Immature natural killer cell (primary cell): Measurements from ENCODE around the gene RSPH9. TPM values are rescaled to one million over a fixed set of nuclear protein-coding genes. Genes with fewer than 3 reads are reported as not detected.
"Not testable (repeated sequence)": the region's sequence is repeated elsewhere in the genome, so short reads cannot be mapped to it uniquely, and the experiment has no call there.

Source experiments
- DNase-seq, 3 donors: peaks; one replicate each; pipeline ENCODE4 v3.0.0; 2022; ENCODE audit warnings: mixed read lengths in 1 of 3
- H3K27ac Mint-ChIP-seq, 6 donors: one replicate each; pipeline ENCODE4 v1.8.0; 2020; ENCODE audit warnings: mixed read lengths in 6 of 6, mild to moderate bottlenecking in 5 of 6, inconsistent platforms in 4 of 6, moderate library complexity in 3 of 6
- H3K27me3 Mint-ChIP-seq, 3 donors: one replicate each; pipeline ENCODE4 v1.8.0; 2020 to 2021; ENCODE audit warnings: low read depth in 3 of 3, mild to moderate bottlenecking in 3 of 3, mixed read lengths in 3 of 3, moderate library complexity in 3 of 3, inconsistent platforms in 1 of 3
- H3K36me3 Mint-ChIP-seq, 3 donors: one replicate each; pipeline ENCODE4 v1.8.0; 2020; ENCODE audit warnings: mixed read lengths in 3 of 3, inconsistent platforms in 2 of 3, mild to moderate bottlenecking in 2 of 3
- H3K4me1 Mint-ChIP-seq, 2 donors: one replicate each; pipeline ENCODE4 v1.8.0; 2020; ENCODE audit warnings: inconsistent platforms in 2 of 2, mild to moderate bottlenecking in 2 of 2, mixed read lengths in 2 of 2, moderate library complexity in 1 of 2
- H3K4me3 Mint-ChIP-seq, 5 donors: one replicate each; pipeline ENCODE4 v1.8.0; 2020; ENCODE audit warnings: mild to moderate bottlenecking in 5 of 5, mixed read lengths in 5 of 5, inconsistent platforms in 3 of 5, moderate library complexity in 3 of 5
- H3K9me3 Mint-ChIP-seq, 6 donors: one replicate each; pipeline ENCODE4 v1.8.0; 2020; ENCODE audit warnings: mild to moderate bottlenecking in 6 of 6, mixed read lengths in 6 of 6, inconsistent platforms in 4 of 6, moderate library complexity in 3 of 6
- polyA plus RNA-seq, 3 donors: library from polyadenylated mRNA; unstranded; fragments of 300-500 nt; fragmentation: Illumina TruSeq; gene quantifications; one replicate each; pipeline ENCODE4 v1.2.3, GENCODE V29; 2021

RSPH9 gene
- polyA plus RNA-seq, 3 donors from 2014 or later = 0.55 to 0.86 (median 0.76) TPM

GRCh38 chr6:43695215-43695966, 50.6 kb downstream of the RSPH9 start:
- H3K9me3 Mint-ChIP-seq = no peaks in the 10 kb centered on the region
- no peaks in the 10 kb centered on the region for H3K4me1 Mint-ChIP-seq
- peaks cover 0 to 4% (median 0%) of the 10 kb centered on the region in 3 donors for H3K36me3 Mint-ChIP-seq
- no peak for DNase-seq
- no peak overlapping the region for H3K4me3 Mint-ChIP-seq
- H3K27ac Mint-ChIP-seq = no peak overlapping the region
- H3K27me3 Mint-ChIP-seq = peaks cover 3 to 13% (median 10%) of the 10 kb centered on the region in 3 donors

- Mint-ChIP-seq H3K27me3 (peaks cover 3 to 15% (median 10%) of the 10 kb centered on the region in 3 donors), H3K4me1 (no peaks in the 10 kb centered on the region), H3K36me3 (peaks cover 0 to 4% (median 0%) of the 10 kb centered on the region in 3 donors), H3K27ac (no peak overlapping the region), H3K9me3 (no peaks in the 10 kb centered on the region), H3K4me3 (no peak overlapping the region)
- no peak for DNase-seq
These were observed 51.1 kb downstream of the RSPH9 start for GRCh38 chr6:43695967-43696291.

- DNase-seq = no peak
- Mint-ChIP-seq H3K36me3 (peaks cover 0 to 4% (median 0%) of the 10 kb centered on the region in 3 donors), H3K4me3 (no peak overlapping the region), H3K27me3 (peaks cover 3 to 15% (median 11%) of the 10 kb centered on the region in 3 donors), H3K9me3 (no peaks in the 10 kb centered on the region), H3K4me1 (no peaks in the 10 kb centered on the region), H3K27ac (no peak overlapping the region)
These were observed 52.6 kb downstream of the RSPH9 start for GRCh38 chr6:43697421-43697820.

- no peak overlapping the region for H3K4me3 Mint-ChIP-seq
- H3K4me1 Mint-ChIP-seq = no peaks in the 10 kb centered on the region
- no peak overlapping the region for H3K27ac Mint-ChIP-seq
- DNase-seq = no peak
- peaks cover 3 to 18% (median 11%) of the 10 kb centered on the region in 3 donors for H3K27me3 Mint-ChIP-seq
- H3K36me3 Mint-ChIP-seq = peaks cover 0 to 4% (median 0%) of the 10 kb centered on the region in 3 donors
- no peaks in the 10 kb centered on the region for H3K9me3 Mint-ChIP-seq
These were observed 53.9 kb downstream of the RSPH9 start for GRCh38 chr6:43698584-43699349.

GRCh38 chr6:43699564-43700186, 54.8 kb downstream of the RSPH9 start:
- H3K36me3 Mint-ChIP-seq = no peaks in the 10 kb centered on the region
- H3K4me3 Mint-ChIP-seq = no peak overlapping the region
- no peaks in the 10 kb centered on the region for H3K9me3 Mint-ChIP-seq
- no peak overlapping the region for H3K27ac Mint-ChIP-seq
- DNase-seq = no peak
- no peaks in the 10 kb centered on the region for H3K4me1 Mint-ChIP-seq
- peaks cover 3 to 16% (median 11%) of the 10 kb centered on the region in 3 donors for H3K27me3 Mint-ChIP-seq

- not testable (repeated sequence) for DNase-seq, H3K9me3 Mint-ChIP-seq, H3K4me3 Mint-ChIP-seq
These were observed 56.2 kb downstream of the RSPH9 start for GRCh38 chr6:43700939-43701560.

GRCh38 chr6:43702171-43702533, 57.3 kb downstream of the RSPH9 start:
- no peak for DNase-seq
- H3K4me1 Mint-ChIP-seq = no peaks in the 10 kb centered on the region
- H3K36me3 Mint-ChIP-seq = no peaks in the 10 kb centered on the region
- no peak overlapping the region for H3K27ac Mint-ChIP-seq
- H3K9me3 Mint-ChIP-seq = no peaks in the 10 kb centered on the region
- H3K27me3 Mint-ChIP-seq = peaks cover 9 to 20% (median 11%) of the 10 kb centered on the region in 3 donors
- no peak overlapping the region for H3K4me3 Mint-ChIP-seq

More at GRCh38 chr6:43700939-43701560, 56.2 kb downstream of the RSPH9 start:
- Mint-ChIP-seq H3K27me3 (peaks cover 6 to 18% (median 11%) of the 10 kb centered on the region in 3 donors), H3K27ac (peak overlapping the region in 1 of 6 donors; percentile 11)
- not testable (repeated sequence) for H3K36me3 Mint-ChIP-seq, H3K4me1 Mint-ChIP-seq

GRCh38 chr6:43702534-43703440, 58.0 kb downstream of the RSPH9 start:
- Mint-ChIP-seq H3K4me1 (no peaks in the 10 kb centered on the region), H3K36me3 (no peaks in the 10 kb centered on the region), H3K27me3 (peaks cover 5 to 23% (median 9%) of the 10 kb centered on the region in 3 donors), H3K4me3 (no peak overlapping the region), H3K27ac (no peak overlapping the region), H3K9me3 (no peaks in the 10 kb centered on the region)
- no peak for DNase-seq

GRCh38 chr6:43703512-43704429, 58.9 kb downstream of the RSPH9 start:
- H3K27me3 Mint-ChIP-seq = peaks cover 5 to 21% (median 6%) of the 10 kb centered on the region in 3 donors
- H3K27ac Mint-ChIP-seq = no peak overlapping the region
- no peak for DNase-seq
- no peaks in the 10 kb centered on the region for H3K4me1 Mint-ChIP-seq
- no peak overlapping the region for H3K4me3 Mint-ChIP-seq
- no peaks in the 10 kb centered on the region for H3K36me3 Mint-ChIP-seq
- no peaks in the 10 kb centered on the region for H3K9me3 Mint-ChIP-seq

DNA sequence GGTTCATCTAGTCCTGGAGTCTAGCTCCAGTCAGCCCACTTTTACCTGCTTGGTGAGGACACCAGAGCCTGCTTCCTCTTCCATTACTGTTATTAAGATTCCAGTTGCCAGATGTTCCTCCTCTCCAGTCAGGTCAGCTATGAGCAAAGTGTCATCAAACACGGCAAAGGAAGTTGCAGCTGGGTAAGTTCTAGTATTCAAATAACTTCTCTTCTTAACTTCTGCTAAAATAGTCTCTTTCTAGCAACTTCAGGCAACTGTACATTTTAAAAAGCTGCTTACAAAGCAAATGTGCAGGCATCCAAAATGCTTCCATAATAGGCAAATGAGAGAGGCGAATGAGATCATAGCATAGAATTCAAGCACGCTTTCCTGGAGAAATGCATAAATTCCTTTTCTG, 61.2 kb downstream of the RSPH9 start:
- Mint-ChIP-seq H3K27me3 (peaks cover 4 to 17% (median 8%) of the 10 kb centered on the region in 3 donors), H3K9me3 (no peaks in the 10 kb centered on the region), H3K4me1 (no peaks in the 10 kb centered on the region), H3K27ac (no peak overlapping the region), H3K36me3 (no peaks in the 10 kb centered on the region), H3K4me3 (no peak overlapping the region)
- no peak for DNase-seq

GRCh38 chr6:43706788-43707187, 62.0 kb downstream of the RSPH9 start:
- Mint-ChIP-seq H3K27me3 (peaks cover 0 to 17% (median 10%) of the 10 kb centered on the region in 3 donors), H3K36me3 (no peaks in the 10 kb centered on the region), H3K9me3 (no peaks in the 10 kb centered on the region), H3K4me1 (no peaks in the 10 kb centered on the region), H3K4me3 (no peak overlapping the region), H3K27ac (no peak overlapping the region)
- DNase-seq = no peak

DNA sequence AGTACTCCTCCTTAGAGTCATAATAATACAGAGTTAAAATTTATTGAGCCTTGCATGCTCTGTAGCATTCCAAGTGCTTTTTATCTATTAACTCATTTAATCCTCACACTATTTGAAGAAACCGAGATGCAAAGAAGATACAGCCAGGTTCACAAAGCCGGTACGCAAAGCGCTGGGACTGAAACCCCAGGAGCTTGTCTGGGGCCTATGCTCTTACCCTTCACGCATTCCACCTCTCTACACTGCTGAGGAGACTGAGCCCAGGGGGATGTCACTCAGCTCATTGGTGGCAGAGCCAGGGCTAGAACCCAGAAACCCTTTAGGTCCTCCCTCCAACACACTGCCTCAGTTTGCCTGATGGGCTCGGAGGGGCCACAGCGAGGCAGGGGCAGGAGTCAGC, 62.4 kb downstream of the RSPH9 start:
- H3K36me3 Mint-ChIP-seq = no peaks in the 10 kb centered on the region
- H3K4me3 Mint-ChIP-seq = no peak overlapping the region
- H3K27me3 Mint-ChIP-seq = peaks cover 0 to 17% (median 10%) of the 10 kb centered on the region in 3 donors
- H3K9me3 Mint-ChIP-seq = no peaks in the 10 kb centered on the region
- no peaks in the 10 kb centered on the region for H3K4me1 Mint-ChIP-seq
- H3K27ac Mint-ChIP-seq = no peak overlapping the region
- DNase-seq = no peak
